HG03342 (cell line): ENCODE data around the gene ZSCAN20.

Experiments
- ATAC-seq: cut with Tn5 transposase; IDR thresholded peaks from one replicate; pipeline ENCODE4 v1.9.1; 2021; ENCODE audit warnings: mild to moderate bottlenecking, moderate library complexity; ENCODE audit not compliant: unreplicated experiment

The ZSCAN20 gene

GRCh38 chr1:33472269-33472980 is at the start of gene ZSCAN20:
Gene ZSCAN20, plus strand, starts transcription at chr1:33472645. Its CDS starts 6,644 bp downstream, at chr1:33479289.
- peak; percentile 89 for ATAC-seq

DNA sequence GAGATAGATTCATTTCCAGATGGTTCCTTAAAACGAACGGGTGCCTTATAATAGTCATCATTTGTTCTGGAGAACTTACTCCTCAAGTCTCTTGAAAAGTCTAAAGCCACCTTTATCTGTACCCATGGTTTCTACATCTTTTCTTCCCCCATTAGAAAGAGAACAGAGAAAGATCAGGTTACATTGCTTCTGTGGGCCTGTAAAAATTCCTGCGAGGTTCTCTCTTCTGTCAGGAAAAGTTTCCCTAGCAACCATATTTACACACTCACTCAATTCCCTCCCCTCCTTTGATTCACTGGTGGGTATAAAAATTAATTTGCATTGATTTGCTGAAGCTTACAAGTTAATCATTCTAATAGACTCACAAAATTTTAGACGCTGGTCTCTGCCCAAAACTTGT is 48.2 kb upstream of the ZSCAN20 start:
- ATAC-seq: no peak

- ATAC-seq: no peak
Measured at GRCh38 chr1:33424610-33425009, 47.8 kb upstream of the ZSCAN20 start.

GRCh38 chr1:33425900-33426299 is 46.5 kb upstream of the ZSCAN20 start:
- ATAC-seq: no peak

DNA sequence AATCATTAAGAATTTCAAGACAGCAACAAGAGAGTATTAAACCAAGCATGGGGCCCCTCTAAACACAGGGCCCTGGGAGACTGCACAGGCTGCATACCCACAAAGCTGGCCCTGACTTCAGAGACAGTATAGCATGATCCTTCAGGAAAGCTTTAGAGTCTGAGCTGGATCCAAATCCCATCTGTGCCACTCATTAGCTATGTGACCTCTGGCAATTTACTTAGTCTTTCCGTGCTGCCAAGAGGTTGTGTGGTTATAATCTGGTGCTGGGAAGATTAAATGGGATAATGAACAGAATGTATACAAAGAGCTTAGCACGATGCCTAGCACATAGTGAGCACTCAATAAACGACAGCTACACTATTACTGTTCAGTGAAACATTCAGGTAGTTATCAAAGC is 45.5 kb upstream of the ZSCAN20 start:
- no peak for ATAC-seq

GRCh38 chr1:33428661-33429060 is 43.8 kb upstream of the ZSCAN20 start:
- no peak for ATAC-seq

DNA sequence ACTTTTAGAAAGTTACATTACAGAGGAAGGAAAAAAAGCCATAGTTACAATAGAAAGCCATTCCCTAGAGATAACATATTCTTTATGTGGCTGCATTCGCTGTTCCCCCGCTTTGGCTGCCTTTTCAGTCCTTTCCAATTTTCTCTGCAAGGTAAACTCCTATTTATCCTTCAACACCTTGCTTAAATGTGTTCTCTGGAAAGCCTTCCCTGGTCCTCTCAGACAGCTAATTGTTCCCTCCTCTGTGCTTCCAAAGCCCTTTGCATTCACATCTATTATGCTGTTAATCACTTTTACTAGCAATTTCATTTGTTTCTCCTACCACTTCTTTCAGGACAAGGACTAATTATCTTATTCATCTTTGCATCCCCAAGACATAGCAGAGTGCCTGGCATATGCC is 43.1 kb upstream of the ZSCAN20 start:
- no peak for ATAC-seq

- no peak for ATAC-seq
Measured at GRCh38 chr1:33429856-33430691, 42.4 kb upstream of the ZSCAN20 start.

- peak; percentile 94 for ATAC-seq
Measured at GRCh38 chr1:33430692-33431593, 41.5 kb upstream of the ZSCAN20 start, which contains the start of gene PHC2. Gene PHC2, minus strand, starts transcription at chr1:33431095. Its CDS starts 55,556 bp downstream, at chr1:33375539.

DNA sequence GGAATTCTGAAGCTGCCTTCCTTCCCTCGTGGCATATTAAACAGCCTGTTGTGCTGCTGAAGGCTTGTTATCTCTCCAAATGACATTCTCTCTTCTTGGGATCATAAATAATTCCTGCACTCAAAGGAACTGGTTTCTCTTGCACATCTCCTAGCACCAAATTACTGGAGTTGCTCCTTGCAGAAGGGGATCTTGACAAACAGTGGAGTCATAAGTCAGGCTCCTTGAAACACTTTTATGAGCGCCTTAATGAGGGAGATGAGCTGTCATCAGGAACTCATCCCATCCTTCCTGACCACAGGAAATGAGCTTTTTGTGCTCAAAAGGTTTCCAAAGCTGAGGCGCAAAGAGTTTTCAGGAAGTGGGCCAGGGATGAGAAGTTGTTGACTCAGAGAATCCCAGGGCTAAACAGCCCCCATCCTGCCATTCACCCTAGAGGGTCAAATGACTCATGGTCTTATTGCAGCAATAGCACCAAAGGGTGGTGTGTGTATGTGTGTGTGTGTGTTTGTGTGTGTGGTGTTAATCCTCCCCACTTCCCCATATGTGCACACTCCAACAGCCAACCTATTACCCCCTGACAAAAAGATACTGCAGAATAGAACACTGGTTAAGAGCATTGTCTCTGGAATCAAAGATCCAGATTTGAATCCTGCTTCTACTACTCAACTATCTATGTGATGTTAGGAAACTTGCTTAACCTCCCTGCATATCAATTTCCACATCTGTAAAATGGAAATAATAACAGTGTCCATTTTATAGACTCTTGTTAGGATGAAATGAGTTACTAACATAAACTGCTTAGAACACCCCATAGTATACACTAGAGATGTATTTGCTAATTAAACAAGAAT is 38.7 kb upstream of the ZSCAN20 start:
- no peak for ATAC-seq

DNA sequence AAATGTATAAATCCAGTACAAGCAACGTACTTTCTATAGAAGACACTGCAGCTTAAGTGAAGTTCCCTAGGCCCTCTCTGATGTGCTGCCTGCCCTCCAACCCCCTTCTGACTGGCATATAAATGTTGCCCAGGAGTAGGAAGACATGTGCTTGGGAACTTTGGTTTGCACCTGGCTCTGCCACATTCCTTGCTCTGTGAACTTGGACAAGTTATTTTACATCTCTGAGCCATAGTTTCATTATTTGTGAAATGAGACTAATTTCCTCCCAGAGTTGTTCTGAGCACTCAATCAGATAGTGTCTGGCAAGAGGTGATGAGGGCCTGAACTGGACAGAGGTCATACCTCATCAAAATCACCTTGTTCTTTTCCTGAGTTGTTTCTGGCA is 38.1 kb upstream of the ZSCAN20 start:
- no peak for ATAC-seq

- no peak for ATAC-seq
Measured at GRCh38 chr1:33435096-33435820, 37.2 kb upstream of the ZSCAN20 start.

DNA sequence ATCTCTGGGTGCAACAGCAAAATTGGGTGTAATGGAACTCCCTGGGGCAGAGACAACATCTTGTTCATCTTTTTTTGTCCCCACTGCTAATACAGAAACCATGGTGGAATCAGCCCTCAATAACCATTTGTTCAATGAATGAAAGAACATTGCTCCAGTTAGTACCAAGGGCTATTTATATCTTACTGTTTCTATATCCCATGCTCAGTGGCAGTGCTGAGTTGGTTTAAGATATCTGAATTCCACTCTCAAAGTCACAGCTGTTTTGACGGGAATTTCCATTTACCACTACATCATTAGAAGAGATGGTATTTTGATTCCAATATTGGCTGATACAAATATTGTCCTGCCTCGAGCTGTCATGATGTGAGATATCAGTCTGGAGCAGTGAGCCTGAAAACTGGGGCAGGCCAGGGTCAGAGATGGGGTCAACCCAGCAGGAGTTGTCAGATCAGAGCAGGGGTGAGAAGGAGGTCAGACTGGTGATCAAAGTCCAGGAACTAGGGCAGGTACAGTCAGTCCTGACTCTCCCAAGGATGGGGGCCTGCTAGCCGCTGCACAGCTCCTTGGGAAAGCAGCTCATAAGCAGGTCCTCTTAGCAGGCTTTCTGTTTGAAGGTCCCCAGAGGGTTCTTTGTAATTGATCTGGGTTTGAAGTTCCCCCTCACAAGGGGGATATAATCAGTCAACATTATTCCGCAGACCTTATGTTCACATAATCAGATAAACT is 35.7 kb upstream of the ZSCAN20 start:
- ATAC-seq: no peak

DNA sequence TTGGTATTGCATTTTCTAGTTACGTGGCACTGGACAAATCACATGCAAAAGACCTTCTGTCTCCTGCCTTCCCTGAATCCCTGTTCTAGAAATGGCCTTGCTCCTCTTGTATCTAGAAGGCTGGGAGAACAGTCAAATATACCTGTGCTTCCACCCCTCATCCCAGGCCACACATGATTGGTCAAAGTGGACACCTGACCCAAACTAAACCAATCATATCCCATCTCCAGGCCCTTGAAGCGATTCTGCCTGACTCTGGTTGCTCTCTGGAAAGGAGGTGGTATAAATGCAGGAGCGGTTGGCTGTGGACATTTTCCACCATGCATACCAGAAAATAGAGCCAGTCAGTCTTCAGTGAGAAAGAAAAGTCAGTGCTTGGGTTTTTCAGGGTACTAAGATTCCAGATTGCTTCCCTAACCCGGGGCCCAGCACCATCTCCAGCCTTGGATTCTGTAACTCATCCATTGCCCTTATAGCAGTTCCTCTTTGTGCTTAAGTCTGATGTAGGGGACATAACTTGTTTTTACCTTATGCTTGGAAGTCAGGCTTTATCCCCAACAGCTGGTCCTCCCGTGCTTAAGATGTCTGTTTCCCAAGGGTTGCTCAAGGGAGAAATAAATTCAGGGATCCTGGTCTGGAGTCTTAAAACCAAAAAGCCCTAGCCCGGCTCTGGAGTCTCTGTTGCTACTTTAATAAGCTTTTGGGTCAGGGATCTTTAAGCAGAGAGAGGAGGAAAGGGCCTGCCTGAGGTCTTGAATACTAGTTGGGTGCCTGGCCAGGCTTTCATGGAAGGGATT is 33.9 kb upstream of the ZSCAN20 start:
- no peak for ATAC-seq

GRCh38 chr1:33439662-33440061 is 32.8 kb upstream of the ZSCAN20 start:
- no peak for ATAC-seq

DNA sequence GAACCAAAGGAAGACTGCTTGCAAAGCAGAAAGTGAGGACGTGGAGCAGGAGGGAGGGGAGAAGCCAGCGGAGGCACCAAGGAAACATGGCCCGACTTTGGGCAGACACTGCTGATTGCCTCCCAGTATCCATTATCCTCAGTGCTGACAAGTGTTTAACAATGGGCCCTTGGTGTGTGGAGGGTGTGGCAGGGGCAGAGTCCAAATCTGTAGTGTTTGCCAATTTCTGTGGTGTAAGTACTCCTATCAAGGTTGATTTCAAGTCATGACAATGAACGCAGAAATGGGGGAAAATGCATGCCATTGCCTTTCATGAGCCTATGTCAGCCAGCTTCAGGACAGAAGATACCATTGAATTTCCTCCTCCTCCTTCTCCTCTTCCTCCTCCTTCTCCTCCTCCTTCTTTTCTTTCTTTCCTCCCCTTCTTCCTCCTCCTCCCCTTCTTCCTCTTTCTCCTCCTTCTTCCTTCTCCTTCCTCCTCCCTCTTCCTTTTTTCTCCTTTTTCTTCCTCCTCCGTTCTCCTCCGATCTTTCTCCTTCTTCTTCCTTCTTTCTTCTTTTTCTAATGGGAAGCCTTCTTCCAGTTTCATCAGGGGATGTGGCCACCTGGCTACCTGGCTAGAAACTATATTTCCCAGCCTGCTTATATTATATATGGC is 31.2 kb upstream of the ZSCAN20 start:
- no peak for ATAC-seq

- no peak for ATAC-seq
Measured at GRCh38 chr1:33442141-33442540, 30.3 kb upstream of the ZSCAN20 start.
